Activated T-helper 17 cell treated with anti-CD3 and anti-CD28 coated beads, Interleukin-2, amount 50 U/mL, for 72 hours (primary cell): ENCODE results near the gene GPR52. TPM values are rescaled to one million over a fixed set of nuclear protein-coding genes. Genes with fewer than 3 reads are reported as not detected.

Source experiments
- ATAC-seq: fragments of 150-1000 bp; cut with Tn5 transposase; replicated peaks from 2 replicates; pipeline ENCODE4 v1.10.0; 2021; ENCODE audit warnings: mild to moderate bottlenecking, moderate library complexity
- H3K27ac Mint-ChIP-seq: one replicate; pipeline ENCODE4 v1.8.0; 2022; ENCODE audit warnings: mixed read lengths
- H3K27me3 Mint-ChIP-seq: one replicate; pipeline ENCODE4 v1.8.0; 2022; ENCODE audit warnings: mixed read lengths
- H3K36me3 Mint-ChIP-seq: one replicate; pipeline ENCODE4 v1.8.0; 2022; ENCODE audit warnings: low read depth, mild to moderate bottlenecking, mixed read lengths
- H3K4me1 Mint-ChIP-seq: one replicate; pipeline ENCODE4 v1.8.0; 2022; ENCODE audit warnings: mixed read lengths
- H3K4me3 Mint-ChIP-seq: one replicate; pipeline ENCODE4 v1.8.0; 2022; ENCODE audit warnings: mild to moderate bottlenecking, mixed read lengths
- H3K9me3 Mint-ChIP-seq: one replicate; pipeline ENCODE4 v1.8.0; 2022; ENCODE audit warnings: mixed read lengths
- total RNA-seq, 2 donors: library from RNA; stranded (reverse); gene quantifications; one replicate each; pipeline ENCODE4 v1.2.3, GENCODE V29; 2022

The GPR52 gene
- total RNA-seq, 2 donors from 2014 or later: 3.3 to 5.1 TPM

- no peak overlapping the region for H3K27ac Mint-ChIP-seq
- H3K4me3 Mint-ChIP-seq: no peak overlapping the region
Measured at GRCh38 chr1:174428033-174428432, 19.7 kb upstream of the GPR52 start.

GRCh38 chr1:174428739-174429138, 19.0 kb upstream of the GPR52 start:
- Mint-ChIP-seq H3K36me3 (no peaks in the 10 kb centered on the region), H3K27me3 (no peaks in the 10 kb centered on the region), H3K9me3 (no peaks in the 10 kb centered on the region), H3K4me3 (no peak overlapping the region), H3K27ac (no peak overlapping the region), H3K4me1 (no peaks in the 10 kb centered on the region)
- ATAC-seq: no peak

More at GRCh38 chr1:174428033-174428432, 19.7 kb upstream of the GPR52 start:
- no peak for ATAC-seq
- H3K4me1 Mint-ChIP-seq: no peaks in the 10 kb centered on the region
- H3K36me3 Mint-ChIP-seq: no peaks in the 10 kb centered on the region
- H3K27me3 Mint-ChIP-seq: no peaks in the 10 kb centered on the region
- H3K9me3 Mint-ChIP-seq: no peaks in the 10 kb centered on the region

- Mint-ChIP-seq H3K4me1 (no peaks in the 10 kb centered on the region), H3K27ac (no peak overlapping the region), H3K27me3 (no peaks in the 10 kb centered on the region), H3K36me3 (peaks cover 4% of the 10 kb centered on the region), H3K9me3 (no peaks in the 10 kb centered on the region), H3K4me3 (no peak overlapping the region)
- ATAC-seq: no peak
Measured at GRCh38 chr1:174433451-174433850, 14.3 kb upstream of the GPR52 start.

GRCh38 chr1:174445351-174445750, 2.4 kb upstream of the GPR52 start:
- Mint-ChIP-seq H3K4me1 (no peaks in the 10 kb centered on the region), H3K27ac (no peak overlapping the region), H3K9me3 (no peaks in the 10 kb centered on the region), H3K4me3 (no peak overlapping the region), H3K27me3 (no peaks in the 10 kb centered on the region), H3K36me3 (peaks cover 9% of the 10 kb centered on the region)
- ATAC-seq: no peak

GRCh38 chr1:174445817-174446216, 1.9 kb upstream of the GPR52 start:
- Mint-ChIP-seq H3K4me1 (no peaks in the 10 kb centered on the region), H3K27ac (no peak overlapping the region), H3K27me3 (no peaks in the 10 kb centered on the region)

GRCh38 chr1:174448531-174448883, 743 bp downstream of the GPR52 start:
- no peaks in the 10 kb centered on the region for H3K27me3 Mint-ChIP-seq
- H3K36me3 Mint-ChIP-seq: peaks cover 9% of the 10 kb centered on the region
- H3K4me1 Mint-ChIP-seq: no peaks in the 10 kb centered on the region
- no peak overlapping the region for H3K27ac Mint-ChIP-seq
- no peaks in the 10 kb centered on the region for H3K9me3 Mint-ChIP-seq
- H3K4me3 Mint-ChIP-seq: no peak overlapping the region
- ATAC-seq: no peak

More at GRCh38 chr1:174445817-174446216, 1.9 kb upstream of the GPR52 start:
- H3K36me3 Mint-ChIP-seq: peaks cover 9% of the 10 kb centered on the region
- ATAC-seq: no peak
- no peaks in the 10 kb centered on the region for H3K9me3 Mint-ChIP-seq
- H3K4me3 Mint-ChIP-seq: no peak overlapping the region

GRCh38 chr1:174448974-174449373, 1.2 kb downstream of the GPR52 start:
- H3K27me3 Mint-ChIP-seq: no peaks in the 10 kb centered on the region
- H3K4me3 Mint-ChIP-seq: no peak overlapping the region
- ATAC-seq: no peak
- no peaks in the 10 kb centered on the region for H3K4me1 Mint-ChIP-seq
- peaks cover 9% of the 10 kb centered on the region for H3K36me3 Mint-ChIP-seq
- no peak overlapping the region for H3K27ac Mint-ChIP-seq
- no peaks in the 10 kb centered on the region for H3K9me3 Mint-ChIP-seq

GRCh38 chr1:174451408-174451807, 3.6 kb downstream of the GPR52 start:
- ATAC-seq: no peak
- Mint-ChIP-seq H3K4me3 (no peak overlapping the region), H3K9me3 (no peaks in the 10 kb centered on the region), H3K36me3 (peaks cover 9% of the 10 kb centered on the region), H3K4me1 (no peaks in the 10 kb centered on the region), H3K27ac (no peak overlapping the region), H3K27me3 (no peaks in the 10 kb centered on the region)

GRCh38 chr1:174465855-174466254, 18.1 kb downstream of the GPR52 start:
- Mint-ChIP-seq H3K36me3 (peaks cover 12% of the 10 kb centered on the region), H3K27ac (no peak overlapping the region), H3K4me3 (no peak overlapping the region), H3K4me1 (no peaks in the 10 kb centered on the region), H3K27me3 (no peaks in the 10 kb centered on the region), H3K9me3 (peaks cover 6% of the 10 kb centered on the region)
- no peak for ATAC-seq

- Mint-ChIP-seq H3K9me3 (peaks cover 6% of the 10 kb centered on the region), H3K27ac (no peak overlapping the region), H3K4me3 (no peak overlapping the region), H3K4me1 (no peaks in the 10 kb centered on the region), H3K36me3 (peaks cover 12% of the 10 kb centered on the region), H3K27me3 (no peaks in the 10 kb centered on the region)
- no peak for ATAC-seq
Measured at GRCh38 chr1:174466607-174467006, 18.8 kb downstream of the GPR52 start.

GRCh38 chr1:174469052-174469451, 21.3 kb downstream of the GPR52 start:
- no peak for ATAC-seq

GRCh38 chr1:174469687-174470086, 21.9 kb downstream of the GPR52 start:
- Mint-ChIP-seq H3K27ac (no peak overlapping the region), H3K4me3 (no peak overlapping the region), H3K4me1 (peaks cover 3% of the 10 kb centered on the region), H3K27me3 (no peaks in the 10 kb centered on the region), H3K36me3 (peaks cover 5% of the 10 kb centered on the region), H3K9me3 (no peaks in the 10 kb centered on the region)
- no peak for ATAC-seq

More at GRCh38 chr1:174469052-174469451, 21.3 kb downstream of the GPR52 start:
- Mint-ChIP-seq H3K9me3 (no peaks in the 10 kb centered on the region), H3K36me3 (peaks cover 5% of the 10 kb centered on the region), H3K4me1 (peaks cover 3% of the 10 kb centered on the region), H3K27me3 (no peaks in the 10 kb centered on the region), H3K4me3 (no peak overlapping the region), H3K27ac (no peak overlapping the region)

GRCh38 chr1:174479281-174479680, 31.5 kb downstream of the GPR52 start:
- no peaks in the 10 kb centered on the region for H3K9me3 Mint-ChIP-seq
- no peaks in the 10 kb centered on the region for H3K27me3 Mint-ChIP-seq
- no peak overlapping the region for H3K27ac Mint-ChIP-seq
- H3K36me3 Mint-ChIP-seq: no peaks in the 10 kb centered on the region
- no peak for ATAC-seq
- H3K4me3 Mint-ChIP-seq: no peak overlapping the region
- peaks cover 5% of the 10 kb centered on the region for H3K4me1 Mint-ChIP-seq

GRCh38 chr1:174480324-174480723, 32.6 kb downstream of the GPR52 start:
- no peaks in the 10 kb centered on the region for H3K27me3 Mint-ChIP-seq

GRCh38 chr1:174491606-174492005, 43.8 kb downstream of the GPR52 start:
- H3K27ac Mint-ChIP-seq: no peak overlapping the region
- H3K9me3 Mint-ChIP-seq: peaks cover 8% of the 10 kb centered on the region
- peaks cover 11% of the 10 kb centered on the region for H3K4me1 Mint-ChIP-seq
- H3K4me3 Mint-ChIP-seq: no peak overlapping the region
- no peak for ATAC-seq
- peaks cover 12% of the 10 kb centered on the region for H3K36me3 Mint-ChIP-seq
- no peaks in the 10 kb centered on the region for H3K27me3 Mint-ChIP-seq

More at GRCh38 chr1:174480324-174480723, 32.6 kb downstream of the GPR52 start:
- ATAC-seq: no peak
- Mint-ChIP-seq H3K4me1 (peaks cover 5% of the 10 kb centered on the region), H3K36me3 (no peaks in the 10 kb centered on the region), H3K9me3 (no peaks in the 10 kb centered on the region), H3K27ac (no peak overlapping the region), H3K4me3 (no peak overlapping the region)

GRCh38 chr1:174497478-174497877, 49.7 kb downstream of the GPR52 start:
- no peaks in the 10 kb centered on the region for H3K9me3 Mint-ChIP-seq
- no peak overlapping the region for H3K27ac Mint-ChIP-seq
- peaks cover 5% of the 10 kb centered on the region for H3K4me1 Mint-ChIP-seq
- ATAC-seq: no peak
- H3K36me3 Mint-ChIP-seq: no peaks in the 10 kb centered on the region
- no peak overlapping the region for H3K4me3 Mint-ChIP-seq
- H3K27me3 Mint-ChIP-seq: no peaks in the 10 kb centered on the region
